Liver (tissue), 9 donors: ENCODE data around the gene NEK11. TPM values are rescaled to one million over a fixed set of nuclear protein-coding genes. Genes with fewer than 3 reads are reported as not detected.

Experiments
- DNase-seq: peaks from one replicate; pipeline ENCODE4 v3.0.0-alpha.2; 2017; ENCODE audit warnings: low spot score
- H3K27ac ChIP-seq, 2 donors: one replicate each; pipeline ENCODE4 v1.7.0; 2013; ENCODE audit warnings: inconsistent platforms in 2 of 2, low read length in 2 of 2, control low read depth in 1 of 2, low read depth in 1 of 2, mild to moderate bottlenecking in 1 of 2
- H3K27me3 ChIP-seq, 4 donors: one replicate each; pipeline versions ENCODE4 v1.6.1 to v1.7.0; 2013; ENCODE audit warnings: low read length in 3 of 4, inconsistent platforms in 1 of 4, mild to moderate bottlenecking in 1 of 4, moderate library complexity in 1 of 4; ENCODE audit not compliant: control insufficient read depth in 4 of 4, insufficient read depth in 4 of 4
- H3K36me3 ChIP-seq, 4 donors: one replicate each; pipeline versions ENCODE4 v1.6.1 to v1.7.0; 2013; ENCODE audit warnings: low read length in 3 of 4, mild to moderate bottlenecking in 3 of 4, low read depth in 1 of 4, moderate library complexity in 1 of 4; ENCODE audit not compliant: control insufficient read depth in 4 of 4, insufficient read depth in 3 of 4
- H3K4me1 ChIP-seq, 4 donors: one replicate each; pipeline versions ENCODE4 v1.6.1 to v1.7.0; 2013; ENCODE audit warnings: low read length in 3 of 4, mild to moderate bottlenecking in 3 of 4, moderate library complexity in 1 of 4; ENCODE audit not compliant: control insufficient read depth in 4 of 4, insufficient read depth in 4 of 4
- H3K4me3 ChIP-seq, 3 donors: one replicate each; pipeline versions ENCODE4 v1.6.1 to v1.7.0; 2013; ENCODE audit warnings: low read length in 3 of 3, control low read depth in 1 of 3, low read depth in 1 of 3, mild to moderate bottlenecking in 1 of 3
- H3K9ac ChIP-seq, 2 donors: one replicate each; pipeline ENCODE4 v1.7.0; 2013; ENCODE audit warnings: low read length in 2 of 2, mild to moderate bottlenecking in 2 of 2, moderate library complexity in 2 of 2, control low read depth in 1 of 2, low read depth in 1 of 2
- H3K9me3 ChIP-seq, 4 donors: one replicate each; pipeline versions ENCODE4 v1.6.1 to v1.7.0; 2013; ENCODE audit warnings: low read length in 3 of 4; ENCODE audit not compliant: control insufficient read depth in 4 of 4
- EGR1 ChIP-seq, 2 donors: IDR thresholded peaks; 2 replicates each; pipeline ENCODE4 v1.6.1; 2016 to 2018; ENCODE audit warnings: antibody characterized with exemption in 2 of 2, low read depth in 2 of 2
- FOXA1 ChIP-seq: IDR thresholded peaks from 2 replicates; pipeline ENCODE4 v1.6.1; 2016; ENCODE audit warnings: antibody characterized with exemption
- FOXA2 ChIP-seq: IDR thresholded peaks from 2 replicates; pipeline ENCODE4 v1.6.1; 2016; ENCODE audit warnings: antibody characterized with exemption
- GABPA ChIP-seq, 2 donors: IDR thresholded peaks in 1 of 2; conservative IDR thresholded peaks in 1 of 2; 2 replicates each; pipeline ENCODE4 v1.6.1; 2016; ENCODE audit warnings: antibody characterized with exemption in 2 of 2, mild to moderate bottlenecking in 1 of 2, moderate library complexity in 1 of 2
- HNF4G ChIP-seq: IDR thresholded peaks from 2 replicates; pipeline ENCODE4 v1.6.1; 2016; ENCODE audit warnings: antibody characterized with exemption
- JUND ChIP-seq, 2 donors: IDR thresholded peaks; 2 replicates each; pipeline ENCODE4 v1.6.1; 2016; ENCODE audit warnings: antibody characterized with exemption in 2 of 2
- NR2F2 ChIP-seq: IDR thresholded peaks from 2 replicates; pipeline ENCODE4 v1.6.1; 2016; ENCODE audit warnings: antibody characterized with exemption
- REST ChIP-seq: IDR thresholded peaks from 2 replicates; pipeline ENCODE4 v1.6.1; 2016; ENCODE audit warnings: antibody characterized with exemption, mild to moderate bottlenecking
- RXRA ChIP-seq, 2 donors: IDR thresholded peaks; 2 replicates each; pipeline ENCODE4 v1.6.1; 2017 to 2018; ENCODE audit warnings: antibody characterized with exemption in 2 of 2, mild to moderate bottlenecking in 1 of 2
- TAF1 ChIP-seq: conservative IDR thresholded peaks from 2 replicates; pipeline ENCODE4 v1.6.1; 2016; ENCODE audit warnings: antibody characterized with exemption, mild to moderate bottlenecking
- WGBS: extraction: QIAGEN DNeasy Blood & Tissue Kit; methylation state at CpG from one replicate; pipeline ENCODE4 v1.1.7; 2013; 5-methylcytosine and 5-hydroxymethylcytosine counted together
- polyA plus RNA-seq, 2 donors: library from polyadenylated mRNA; stranded (reverse) in 1 of 2; unstranded in 1 of 2; fragments of 200-250 nt in 1 of 2; fragments of >200 nt in 1 of 2; fragmentation: Nextera tagmentation in 1 of 2; extraction: Ambion mirVana in 1 of 2; gene quantifications; one replicate each; pipeline versions ENCODE4 v1.2.1 to v1.2.3, GENCODE V29; 2013 to 2015
- total RNA-seq, 2 donors: library from RNA; depleted of rRNA; stranded (reverse); fragments of >200 nt; gene quantifications; one replicate each; pipeline ENCODE4 v1.2.3, GENCODE V29; 2014
- TF ChIP-seq, protein P1 (sequence below): IDR thresholded peaks from 2 replicates; pipeline ENCODE4 v1.6.1; 2016; ENCODE audit warnings: antibody characterized with exemption
- TF ChIP-seq, protein P2 (sequence below): fragments of 150-350 bp; IDR thresholded peaks from 2 replicates; pipeline ENCODE4 v1.5.1; 2017; ENCODE audit warnings: improper control_type of control experiment, low read depth, low read length; ENCODE audit not compliant: missing input control
- TF ChIP-seq, protein P3 (sequence below): IDR thresholded peaks from 2 replicates; pipeline ENCODE4 v1.6.1; 2016; ENCODE audit warnings: antibody characterized with exemption
- donor health status: healthy.
- donor health status: healthy.
- donor health status: healthy.
- donor health status: healthy.
- donor health status: healthy.

The NEK11 gene
- total and polyA plus RNA-seq, 4 donors = 0.35 to 0.92 (median 0.69) TPM

DNA sequence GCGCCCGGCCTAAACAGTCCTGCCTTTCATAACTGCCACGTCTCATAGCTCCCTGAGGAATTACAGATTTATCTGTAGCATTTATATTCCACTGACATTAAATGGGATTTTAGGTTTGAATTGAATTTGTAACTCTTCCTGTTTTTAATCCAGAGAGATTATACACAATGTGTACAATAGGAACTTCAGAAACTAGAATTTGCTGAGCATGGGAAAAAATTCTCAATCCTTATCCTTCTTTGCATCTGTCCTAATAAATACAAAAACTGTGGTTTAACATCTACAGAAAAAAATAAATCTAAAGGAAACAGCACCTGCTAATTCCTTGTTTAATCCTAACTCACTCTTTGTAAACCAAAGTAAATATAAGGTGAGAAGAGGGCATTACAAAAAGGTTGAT, 2.2 kb downstream of the NEK11 start:
- no peak overlapping the region for H3K9ac ChIP-seq
- no peak overlapping the region for H3K4me3 ChIP-seq
- H3K27ac ChIP-seq = no peak overlapping the region
- H3K9me3 ChIP-seq = no peaks in the 10 kb centered on the region
- no peak for DNase-seq
- WGBS = 94% methylated on average over 3 of the region's 3 CpGs
- peaks cover 0 to 2% (median 0%) of the 10 kb centered on the region in 4 donors for H3K36me3 ChIP-seq
- TF ChIP-seq JUND (IDR thresholded peaks at IDR 0.05) (no peak), GABPA (IDR thresholded peaks at IDR 0.05 in 1 of 2, conservative IDR thresholded peaks at IDR 0.05 in 1 of 2) (no peak), RXRA (IDR thresholded peaks at IDR 0.05) (no peak), HNF4G (no peak), NR2F2 (no peak), REST (no peak), FOXA2 (no peak), TAF1 (no peak), EGR1 (IDR thresholded peaks at IDR 0.05; ENCODE audit: low read depth in 2 of 2) (no peak), FOXA1 (no peak)
- TF ChIP-seq, protein P1, sequence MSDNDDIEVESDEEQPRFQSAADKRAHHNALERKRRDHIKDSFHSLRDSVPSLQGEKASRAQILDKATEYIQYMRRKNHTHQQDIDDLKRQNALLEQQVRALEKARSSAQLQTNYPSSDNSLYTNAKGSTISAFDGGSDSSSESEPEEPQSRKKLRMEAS = no peak
- TF ChIP-seq, protein P2, sequence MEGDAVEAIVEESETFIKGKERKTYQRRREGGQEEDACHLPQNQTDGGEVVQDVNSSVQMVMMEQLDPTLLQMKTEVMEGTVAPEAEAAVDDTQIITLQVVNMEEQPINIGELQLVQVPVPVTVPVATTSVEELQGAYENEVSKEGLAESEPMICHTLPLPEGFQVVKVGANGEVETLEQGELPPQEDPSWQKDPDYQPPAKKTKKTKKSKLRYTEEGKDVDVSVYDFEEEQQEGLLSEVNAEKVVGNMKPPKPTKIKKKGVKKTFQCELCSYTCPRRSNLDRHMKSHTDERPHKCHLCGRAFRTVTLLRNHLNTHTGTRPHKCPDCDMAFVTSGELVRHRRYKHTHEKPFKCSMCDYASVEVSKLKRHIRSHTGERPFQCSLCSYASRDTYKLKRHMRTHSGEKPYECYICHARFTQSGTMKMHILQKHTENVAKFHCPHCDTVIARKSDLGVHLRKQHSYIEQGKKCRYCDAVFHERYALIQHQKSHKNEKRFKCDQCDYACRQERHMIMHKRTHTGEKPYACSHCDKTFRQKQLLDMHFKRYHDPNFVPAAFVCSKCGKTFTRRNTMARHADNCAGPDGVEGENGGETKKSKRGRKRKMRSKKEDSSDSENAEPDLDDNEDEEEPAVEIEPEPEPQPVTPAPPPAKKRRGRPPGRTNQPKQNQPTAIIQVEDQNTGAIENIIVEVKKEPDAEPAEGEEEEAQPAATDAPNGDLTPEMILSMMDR = no peak
- TF ChIP-seq, protein P3, sequence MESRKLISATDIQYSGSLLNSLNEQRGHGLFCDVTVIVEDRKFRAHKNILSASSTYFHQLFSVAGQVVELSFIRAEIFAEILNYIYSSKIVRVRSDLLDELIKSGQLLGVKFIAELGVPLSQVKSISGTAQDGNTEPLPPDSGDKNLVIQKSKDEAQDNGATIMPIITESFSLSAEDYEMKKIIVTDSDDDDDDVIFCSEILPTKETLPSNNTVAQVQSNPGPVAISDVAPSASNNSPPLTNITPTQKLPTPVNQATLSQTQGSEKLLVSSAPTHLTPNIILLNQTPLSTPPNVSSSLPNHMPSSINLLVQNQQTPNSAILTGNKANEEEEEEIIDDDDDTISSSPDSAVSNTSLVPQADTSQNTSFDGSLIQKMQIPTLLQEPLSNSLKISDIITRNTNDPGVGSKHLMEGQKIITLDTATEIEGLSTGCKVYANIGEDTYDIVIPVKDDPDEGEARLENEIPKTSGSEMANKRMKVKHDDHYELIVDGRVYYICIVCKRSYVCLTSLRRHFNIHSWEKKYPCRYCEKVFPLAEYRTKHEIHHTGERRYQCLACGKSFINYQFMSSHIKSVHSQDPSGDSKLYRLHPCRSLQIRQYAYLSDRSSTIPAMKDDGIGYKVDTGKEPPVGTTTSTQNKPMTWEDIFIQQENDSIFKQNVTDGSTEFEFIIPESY = no peak
- peaks cover 0 to 16% (median 13%) of the 10 kb centered on the region in 4 donors for H3K4me1 ChIP-seq
- no peaks in the 10 kb centered on the region for H3K27me3 ChIP-seq

- Histone ChIP-seq H3K27ac (no peak overlapping the region), H3K4me1 (peaks cover 0 to 8% (median 4%) of the 10 kb centered on the region in 4 donors), H3K9ac (no peak overlapping the region), H3K27me3 (no peaks in the 10 kb centered on the region), H3K4me3 (no peak overlapping the region), H3K9me3 (no peaks in the 10 kb centered on the region), H3K36me3 (no peaks in the 10 kb centered on the region)
- WGBS = 89% methylated on average over 3 of the region's 3 CpGs
- TF ChIP-seq TAF1 (no peak), FOXA1 (no peak)
- TF ChIP-seq, protein P1 = no peak
- no peak for DNase-seq
Observed at GRCh38 chr3:131031660-131032059, 5.0 kb downstream of the NEK11 start.
